Sigmoid colon (tissue), 4 donors: ENCODE data around the gene MBP.

Experiments used
- EP300 ChIP-seq, 4 donors: sonication (generic); formaldehyde crosslinking; IDR thresholded peaks; one replicate each; pipeline ENCODE4 v1.6.1; 2017; ENCODE audit warnings: antibody characterized with exemption in 4 of 4
- POLR2A ChIP-seq, 2 donors: fragments of 450-650 bp; IDR thresholded peaks; one replicate each; pipeline ENCODE4 v1.6.1; 2016; ENCODE audit warnings: antibody characterized with exemption in 2 of 2, mild to moderate bottlenecking in 2 of 2, moderate library complexity in 2 of 2
- POLR2AphosphoS5 ChIP-seq, 4 donors: sonication (generic); formaldehyde crosslinking; IDR thresholded peaks; one replicate each; pipeline ENCODE4 v1.6.1; 2017; ENCODE audit warnings: antibody characterized with exemption in 4 of 4
- TF ChIP-seq, protein P1 (sequence below), 4 experiments: fragments of 450-650 bp in 3 of 4; fragments of 200-600 bp in 1 of 4; IDR thresholded peaks; one replicate each; pipeline ENCODE4 v1.5.1; 2016 to 2019; ENCODE audit warnings: antibody characterized with exemption in 4 of 4, mild to moderate bottlenecking in 3 of 4, moderate library complexity in 2 of 4

DNA sequence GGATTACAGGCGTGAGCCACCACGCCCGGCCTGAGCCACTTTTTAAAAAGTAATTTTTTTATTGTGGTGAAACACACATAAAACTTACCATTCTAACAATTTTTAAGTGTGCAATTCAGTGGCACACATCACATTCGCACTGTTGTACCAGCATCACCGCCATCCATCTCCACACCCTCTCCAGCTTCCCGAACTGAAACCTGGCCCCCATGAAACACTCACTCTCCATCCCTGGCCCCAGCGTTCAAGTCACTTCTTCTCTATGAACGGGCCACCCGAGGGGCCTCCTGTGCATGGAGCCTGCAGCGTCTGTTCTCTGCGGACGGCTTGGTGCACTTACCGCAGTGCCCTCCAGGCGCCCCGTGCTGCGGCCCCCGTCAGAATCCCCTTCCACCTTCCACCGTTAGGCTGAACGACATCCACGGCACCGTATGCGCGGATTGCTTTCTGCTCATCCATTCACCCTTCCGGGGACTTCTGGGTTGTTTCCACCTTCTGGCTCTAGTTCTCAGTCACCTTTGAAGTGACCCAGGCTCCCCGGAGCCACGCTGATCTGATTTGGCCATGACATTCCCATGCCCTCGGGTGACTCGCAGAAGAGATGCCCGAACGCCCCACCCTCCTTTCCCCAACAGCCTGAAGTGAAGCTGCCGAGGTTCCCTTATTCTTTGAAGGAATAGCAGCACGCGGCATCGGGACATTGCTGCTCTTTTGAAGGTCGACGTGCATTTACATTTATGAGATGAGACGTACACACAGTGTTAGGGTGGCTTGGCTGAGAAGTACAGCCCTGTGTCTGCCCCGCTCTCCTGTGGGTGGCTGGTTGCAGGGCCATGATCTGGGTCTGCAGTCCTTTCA lies 134.4 kb downstream of the MBP start:
- TF ChIP-seq POLR2AphosphoS5 (IDR thresholded peaks at IDR 0.05) (no peak), EP300 (IDR thresholded peaks at IDR 0.05) (no peak), POLR2A (IDR thresholded peaks at IDR 0.05) (no peak)
- TF ChIP-seq, protein P1, sequence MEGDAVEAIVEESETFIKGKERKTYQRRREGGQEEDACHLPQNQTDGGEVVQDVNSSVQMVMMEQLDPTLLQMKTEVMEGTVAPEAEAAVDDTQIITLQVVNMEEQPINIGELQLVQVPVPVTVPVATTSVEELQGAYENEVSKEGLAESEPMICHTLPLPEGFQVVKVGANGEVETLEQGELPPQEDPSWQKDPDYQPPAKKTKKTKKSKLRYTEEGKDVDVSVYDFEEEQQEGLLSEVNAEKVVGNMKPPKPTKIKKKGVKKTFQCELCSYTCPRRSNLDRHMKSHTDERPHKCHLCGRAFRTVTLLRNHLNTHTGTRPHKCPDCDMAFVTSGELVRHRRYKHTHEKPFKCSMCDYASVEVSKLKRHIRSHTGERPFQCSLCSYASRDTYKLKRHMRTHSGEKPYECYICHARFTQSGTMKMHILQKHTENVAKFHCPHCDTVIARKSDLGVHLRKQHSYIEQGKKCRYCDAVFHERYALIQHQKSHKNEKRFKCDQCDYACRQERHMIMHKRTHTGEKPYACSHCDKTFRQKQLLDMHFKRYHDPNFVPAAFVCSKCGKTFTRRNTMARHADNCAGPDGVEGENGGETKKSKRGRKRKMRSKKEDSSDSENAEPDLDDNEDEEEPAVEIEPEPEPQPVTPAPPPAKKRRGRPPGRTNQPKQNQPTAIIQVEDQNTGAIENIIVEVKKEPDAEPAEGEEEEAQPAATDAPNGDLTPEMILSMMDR (IDR thresholded peaks at IDR 0.05), result no peak
